B cell (primary cell): ENCODE measurements around the gene ZNF791. TPM values are rescaled to one million over a fixed set of nuclear protein-coding genes. Genes with fewer than 3 reads are reported as not detected.

Experiments
- ATAC-seq: fragments of 200-7000 bp; cut with Tn5 transposase; one replicate; pipeline ENCODE4 v1.10.0; 2021; ENCODE audit warnings: low read depth, mild to moderate bottlenecking, moderate number of reproducible peaks, moderate library complexity
- CTCF ChIA-PET: fragments of 350-600 bp; sonication (Branson Sonifier 250); formaldehyde crosslinking; loops from one replicate; lab custom pipeline; 2021; ENCODE audit warnings: antibody characterized with exemption, inconsistent platforms; lab: Charles Lee
- POLR2A ChIA-PET: fragments of 350-600 bp; sonication (Branson Sonifier 250); formaldehyde crosslinking; loops from one replicate; lab custom pipeline; 2021; ENCODE audit warnings: antibody characterized with exemption; lab: Charles Lee
- DNase-seq: peaks from one replicate; pipeline ENCODE4 v3.0.0; 2013
- H2AFZ ChIP-seq: 2 replicates; pipeline ENCODE4 v1.6.1; 2012; ENCODE audit warnings: mild to moderate bottlenecking, low read depth, low read length; ENCODE audit not compliant: insufficient read depth, poor library complexity, severe bottlenecking
- H3K27ac ChIP-seq, 2 donors: 1 replicate in 1 of 2; 2 replicates in 1 of 2; pipeline ENCODE4 v1.5.1; 2012 to 2013; ENCODE audit warnings: low read length in 2 of 2, mild to moderate bottlenecking in 2 of 2, moderate library complexity in 1 of 2
- H3K27me3 ChIP-seq, 4 experiments: fragments of 200-600 bp in 1 of 4; sonication (generic) in 1 of 4; replicated peaks in 1 of 4; 1 replicate in 2 of 4; 2 replicates in 2 of 4; pipeline versions ENCODE4 v1.6.1 to v1.7.0; 2013 to 2016; ENCODE audit warnings: low read length in 3 of 4, mild to moderate bottlenecking in 2 of 4, mixed read lengths in 1 of 4, moderate library complexity in 1 of 4; ENCODE audit not compliant: insufficient read depth in 4 of 4, control insufficient read depth in 3 of 4; ENCODE audit errors: control extremely low read depth in 1 of 4
- H3K36me3 ChIP-seq, 2 experiments: replicated peaks in 1 of 2; 1 replicate in 1 of 2; 2 replicates in 1 of 2; pipeline versions ENCODE4 v1.6.1 to v1.7.1; 2013; ENCODE audit warnings: low read length in 1 of 2; ENCODE audit not compliant: insufficient read depth in 2 of 2, control insufficient read depth in 1 of 2; ENCODE audit errors: control extremely low read depth in 1 of 2, extremely low read depth in 1 of 2
- H3K4me1 ChIP-seq, 2 donors: fragments of 200-600 bp in 1 of 2; sonication (generic) in 1 of 2; 1 replicate in 1 of 2; 2 replicates in 1 of 2; pipeline versions ENCODE4 v1.5.1 to v1.6.1; 2013 to 2017; ENCODE audit warnings: low read length in 2 of 2; ENCODE audit not compliant: control insufficient read depth in 2 of 2, insufficient read depth in 2 of 2
- H3K4me2 ChIP-seq: replicated peaks from 2 replicates; pipeline ENCODE3; 2012; ENCODE audit warnings: mild to moderate bottlenecking, low read depth, low read length; ENCODE audit not compliant: poor library complexity, severe bottlenecking
- H3K4me3 ChIP-seq, 5 experiments: fragments of 200-600 bp in 1 of 5; sonication (generic) in 1 of 5; 1 replicate in 3 of 5; 2 replicates in 2 of 5; pipeline versions ENCODE4 v1.5.1 to v1.7.0; 2011 to 2016; ENCODE audit warnings: low read length in 4 of 5, mild to moderate bottlenecking in 4 of 5, low read depth in 2 of 5, control low read depth in 1 of 5, moderate library complexity in 1 of 5; ENCODE audit not compliant: insufficient read depth in 1 of 5; ENCODE audit errors: control extremely low read depth in 1 of 5, extremely low read depth in 1 of 5
- H3K79me2 ChIP-seq: fragments of 200-600 bp; sonication (generic); one replicate; pipeline ENCODE4 v1.6.0; 2016; ENCODE audit warnings: low read length; ENCODE audit not compliant: control insufficient read depth, insufficient read depth
- H3K9ac ChIP-seq: fragments of 200-600 bp; sonication (generic); 2 replicates; pipeline ENCODE4 v1.6.1; 2017; ENCODE audit warnings: mild to moderate bottlenecking, low read length, moderate library complexity
- H3K9me3 ChIP-seq, 3 donors: one replicate each; pipeline versions ENCODE4 v1.6.1 to v1.7.1; 2013; ENCODE audit warnings: low read length in 2 of 3; ENCODE audit not compliant: control insufficient read depth in 2 of 3, insufficient read depth in 1 of 3; ENCODE audit errors: control extremely low read depth in 1 of 3
- H4K20me1 ChIP-seq: 2 replicates; pipeline ENCODE4 v1.6.0; 2012; ENCODE audit warnings: mild to moderate bottlenecking, low read length; ENCODE audit not compliant: insufficient read depth, control insufficient read depth, poor library complexity, severe bottlenecking
- H3K27ac Mint-ChIP-seq: one replicate; pipeline ENCODE4 v1.8.0; 2021; ENCODE audit warnings: mixed read lengths
- H3K27me3 Mint-ChIP-seq: one replicate; pipeline ENCODE4 v1.8.0; 2021; ENCODE audit warnings: mixed read lengths
- H3K4me1 Mint-ChIP-seq: one replicate; pipeline ENCODE4 v1.8.0; 2021; ENCODE audit warnings: mixed read lengths
- H3K4me3 Mint-ChIP-seq: one replicate; pipeline ENCODE4 v1.8.0; 2021; ENCODE audit warnings: mixed read lengths
- H3K9me3 Mint-ChIP-seq: one replicate; pipeline ENCODE4 v1.8.0; 2022; ENCODE audit warnings: mixed read lengths; ENCODE audit not compliant: insufficient read depth
- EZH2 ChIP-seq: IDR thresholded peaks from 2 replicates; pipeline ENCODE4 v1.6.1; 2012; ENCODE audit warnings: borderline replicate concordance, low read depth, mild to moderate bottlenecking, moderate library complexity, low read length; ENCODE audit not compliant: insufficient read depth, poor library complexity, severe bottlenecking
- WGBS: methylation state at CpG from one replicate; pipeline ENCODE4 v1.1.5; 2013; ENCODE audit warnings: missing lambda C conversion rate; ENCODE audit not compliant: insufficient coverage; 5-methylcytosine and 5-hydroxymethylcytosine counted together
- intact Hi-C: fragments of 100-400 bp; cut with micrococcal nuclease; formaldehyde crosslinking; loops from one replicate; pipeline ENCODE4 v1.10.0; 2022
- polyA plus RNA-seq: library from polyadenylated mRNA; depleted of rRNA; stranded (reverse); fragments of >200 nt; gene quantifications from 2 replicates; pipeline ENCODE4 v1.2.3, GENCODE V29; 2012
- total RNA-seq, 2 donors: library from RNA; stranded (reverse); fragments of 120-200 nt in 1 of 2; gene quantifications; 1 replicate in 1 of 2; 2 replicates in 1 of 2; pipeline versions ENCODE4 v1.2.3 to v1.2.4, GENCODE V29; 2013 to 2022
- TF ChIP-seq, protein P1 (sequence below): fragments of 200-600 bp; IDR thresholded peaks from one replicate; pipeline ENCODE4 v1.8.0; 2022; ENCODE audit warnings: antibody characterized with exemption, mild to moderate bottlenecking

The ZNF791 gene
- total and polyA plus RNA-seq, 2 donors (not counting 1 experiment from before 2014, with no cell fraction given), result 17.5 to 57.9 TPM

DNA sequence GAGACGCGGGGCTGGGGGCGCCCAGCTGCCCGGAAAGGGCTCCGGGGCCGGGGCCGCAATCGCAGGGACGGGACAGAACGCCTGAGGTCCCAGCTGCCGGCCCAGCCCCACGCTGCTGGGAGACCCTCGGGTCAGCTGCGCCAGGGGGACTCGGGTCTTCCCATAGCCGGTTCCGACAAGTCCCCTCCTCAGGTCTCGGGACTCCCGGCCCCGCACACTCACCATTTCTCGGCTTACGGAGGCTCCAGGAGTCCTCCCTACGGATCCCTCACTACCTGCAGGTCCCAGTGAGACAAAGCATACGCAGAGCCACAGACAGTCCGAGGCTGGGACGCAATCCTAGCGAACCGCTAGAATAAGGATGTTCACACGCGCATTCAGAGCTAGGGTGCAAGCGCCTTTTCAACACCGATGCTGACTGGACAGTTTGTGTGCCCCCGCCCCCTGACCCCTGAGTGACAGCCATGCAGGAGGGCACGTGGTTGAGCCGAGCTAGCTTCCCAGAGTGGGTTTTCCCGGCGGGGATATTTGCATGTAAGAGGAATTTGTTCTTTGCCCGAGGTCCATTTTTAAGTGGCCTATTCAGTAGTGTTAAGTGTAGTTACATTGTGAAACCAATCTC lies 13.7 kb upstream of the ZNF791 start:
- no peaks in the 10 kb centered on the region for H3K9me3 ChIP-seq
- H3K4me1 ChIP-seq, result no peaks in the 10 kb centered on the region
- Mint-ChIP-seq H3K27me3 (no peaks in the 10 kb centered on the region), H3K4me1 (no peaks in the 10 kb centered on the region), H3K4me3 (no peak overlapping the region), H3K27ac (no peak overlapping the region), H3K9me3 (no peaks in the 10 kb centered on the region)
- H3K4me2 ChIP-seq, result no peak overlapping the region
- ChIA-PET CTCF (interaction anchor here (1.2 kb wide), 1 partner anchor 28 kb away, joined by 3 read pairs; no protein-coding TSS in a partner anchor), POLR2A (interaction anchor here (0.6 to 0.8 kb wide), 2 partner anchors 9 to 14 kb away, joined by 3 read pairs; partner anchors contain the start of genes ZNF490 and ZNF791)
- H3K36me3 ChIP-seq, result peaks cover 4 to 26% of the 10 kb centered on the region in 2 experiments
- H3K79me2 ChIP-seq, result peaks cover 55% of the 10 kb centered on the region
- H3K27ac ChIP-seq, result no peak overlapping the region
- ATAC-seq (no peak), DNase-seq (no peak)
- intact Hi-C loops, result no loop called here
- TF ChIP-seq, protein P1, sequence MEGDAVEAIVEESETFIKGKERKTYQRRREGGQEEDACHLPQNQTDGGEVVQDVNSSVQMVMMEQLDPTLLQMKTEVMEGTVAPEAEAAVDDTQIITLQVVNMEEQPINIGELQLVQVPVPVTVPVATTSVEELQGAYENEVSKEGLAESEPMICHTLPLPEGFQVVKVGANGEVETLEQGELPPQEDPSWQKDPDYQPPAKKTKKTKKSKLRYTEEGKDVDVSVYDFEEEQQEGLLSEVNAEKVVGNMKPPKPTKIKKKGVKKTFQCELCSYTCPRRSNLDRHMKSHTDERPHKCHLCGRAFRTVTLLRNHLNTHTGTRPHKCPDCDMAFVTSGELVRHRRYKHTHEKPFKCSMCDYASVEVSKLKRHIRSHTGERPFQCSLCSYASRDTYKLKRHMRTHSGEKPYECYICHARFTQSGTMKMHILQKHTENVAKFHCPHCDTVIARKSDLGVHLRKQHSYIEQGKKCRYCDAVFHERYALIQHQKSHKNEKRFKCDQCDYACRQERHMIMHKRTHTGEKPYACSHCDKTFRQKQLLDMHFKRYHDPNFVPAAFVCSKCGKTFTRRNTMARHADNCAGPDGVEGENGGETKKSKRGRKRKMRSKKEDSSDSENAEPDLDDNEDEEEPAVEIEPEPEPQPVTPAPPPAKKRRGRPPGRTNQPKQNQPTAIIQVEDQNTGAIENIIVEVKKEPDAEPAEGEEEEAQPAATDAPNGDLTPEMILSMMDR, result no peak
- no peak for TF ChIP-seq EZH2
- H3K9ac ChIP-seq, result no peak overlapping the region
- no peak overlapping the region for H3K4me3 ChIP-seq
- 94% methylated on average over 35 of the region's 38 CpGs for WGBS
- H3K27me3 ChIP-seq, result no peaks in the 10 kb centered on the region
- H4K20me1 ChIP-seq, result peaks cover 13% of the 10 kb centered on the region
- no peak overlapping the region for H2AFZ ChIP-seq

DNA sequence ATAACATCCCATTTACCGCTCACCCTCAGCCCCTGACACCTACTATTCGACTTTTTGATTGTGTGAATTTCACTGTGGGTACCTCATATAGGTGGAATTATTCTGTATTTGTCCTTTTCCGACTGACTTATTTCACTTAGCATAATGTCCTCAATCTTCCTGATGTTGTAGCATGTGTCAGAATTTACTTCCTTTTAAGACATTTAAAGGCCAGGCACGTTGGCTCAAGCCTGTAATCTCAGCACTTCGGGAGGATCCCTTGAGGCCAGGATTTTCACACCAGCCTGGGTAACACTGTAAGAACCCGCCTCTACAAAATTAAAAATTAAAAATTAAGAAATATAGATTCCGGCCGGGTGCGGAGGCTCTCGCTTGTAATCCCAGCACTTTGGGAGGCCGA lies 13.1 kb upstream of the ZNF791 start:
- peaks cover 13% of the 10 kb centered on the region for H4K20me1 ChIP-seq
- H3K27me3 Mint-ChIP-seq, result no peaks in the 10 kb centered on the region
- H3K9ac ChIP-seq, result no peak overlapping the region
- intact Hi-C loops, result no loop called here
- WGBS, result no CpG with 5 or more reads among the region's 11 CpGs
- DNase-seq, result no peak
- no peaks in the 10 kb centered on the region for H3K4me1 ChIP-seq
- H3K4me2 ChIP-seq, result no peak overlapping the region
- ChIA-PET POLR2A (no interaction called here), CTCF (no interaction called here)
- no peak for TF ChIP-seq EZH2
- TF ChIP-seq, protein P1, result no peak
- no peaks in the 10 kb centered on the region for H3K9me3 ChIP-seq
- no peaks in the 10 kb centered on the region for H3K4me1 Mint-ChIP-seq
- no peaks in the 10 kb centered on the region for H3K9me3 Mint-ChIP-seq
- H3K4me3 ChIP-seq, result no peak overlapping the region
- peaks cover 60% of the 10 kb centered on the region for H3K79me2 ChIP-seq
- no peak overlapping the region for H3K4me3 Mint-ChIP-seq
- H3K36me3 ChIP-seq, result peaks cover 4 to 30% of the 10 kb centered on the region in 2 experiments
- no peak overlapping the region for H2AFZ ChIP-seq
- H3K27ac ChIP-seq, result no peak overlapping the region
- H3K27me3 ChIP-seq, result no peaks in the 10 kb centered on the region
- no peak for ATAC-seq
- no peak overlapping the region for H3K27ac Mint-ChIP-seq
